C4-2B (cell line): ENCODE results near the gene GUCA2B.

Experiments used
- CTCF ChIP-seq: fragments of 450-650 bp; conservative IDR thresholded peaks from 2 replicates; pipeline ENCODE4 v1.5.1; 2017; ENCODE audit warnings: mild to moderate bottlenecking
- ZFX ChIP-seq: fragments of 450-650 bp; IDR thresholded peaks from 2 replicates; pipeline ENCODE4 v1.6.1; 2017

- TF ChIP-seq CTCF (no peak), ZFX (no peak)
Measured at GRCh38 chr1:42157667-42158066, 4.5 kb downstream of the GUCA2B start.
